Glutamatergic neuron (in vitro differentiated cells): Measurements from ENCODE around the gene GLYATL2. TPM values are rescaled to one million over a fixed set of nuclear protein-coding genes. Genes with fewer than 3 reads are reported as not detected.

ENCODE experiments used
- DNase-seq: peaks from one replicate; pipeline ENCODE4 v3.0.0; 2022
- H3K27ac Mint-ChIP-seq: one replicate; pipeline ENCODE4 v1.8.0; 2020; ENCODE audit warnings: mild to moderate bottlenecking, mixed read lengths, inconsistent platforms; ENCODE audit not compliant: unreplicated experiment
- H3K27me3 Mint-ChIP-seq: one replicate; pipeline ENCODE4 v1.8.0; 2020; ENCODE audit warnings: mild to moderate bottlenecking, moderate library complexity, mixed read lengths, inconsistent platforms; ENCODE audit not compliant: unreplicated experiment
- H3K36me3 Mint-ChIP-seq: one replicate; pipeline ENCODE4 v1.8.0; 2020; ENCODE audit warnings: mild to moderate bottlenecking, mixed read lengths, inconsistent platforms; ENCODE audit not compliant: unreplicated experiment
- H3K4me1 Mint-ChIP-seq: one replicate; pipeline ENCODE4 v1.8.0; 2020; ENCODE audit warnings: mild to moderate bottlenecking, low read depth, mixed read lengths, inconsistent platforms; ENCODE audit not compliant: unreplicated experiment
- H3K4me3 Mint-ChIP-seq: one replicate; pipeline ENCODE4 v1.8.0; 2020; ENCODE audit warnings: mild to moderate bottlenecking, mixed read lengths, inconsistent platforms; ENCODE audit not compliant: unreplicated experiment
- H3K9me3 Mint-ChIP-seq: one replicate; pipeline ENCODE4 v1.8.0; 2020; ENCODE audit warnings: mild to moderate bottlenecking, moderate library complexity, mixed read lengths, inconsistent platforms; ENCODE audit not compliant: unreplicated experiment
- total RNA-seq: library from RNA; stranded (reverse); fragmentation: NEBNext Ultra II Directional; extraction: Animal tissue kit (Norgen Biotek cat#: 25700); gene quantifications from one replicate; pipeline ENCODE4 v1.2.1, GENCODE V29; 2021; ENCODE audit not compliant: unreplicated experiment
- TF ChIP-seq, protein P1 (sequence below): fragments of 200-600 bp; sonication (generic); IDR thresholded peaks from one replicate; pipeline ENCODE4 v1.5.0; 2021; ENCODE audit not compliant: partially characterized antibody, unreplicated experiment

Gene GLYATL2
- total RNA-seq, 1 donor from 2014 or later, result 0.83 TPM

DNA sequence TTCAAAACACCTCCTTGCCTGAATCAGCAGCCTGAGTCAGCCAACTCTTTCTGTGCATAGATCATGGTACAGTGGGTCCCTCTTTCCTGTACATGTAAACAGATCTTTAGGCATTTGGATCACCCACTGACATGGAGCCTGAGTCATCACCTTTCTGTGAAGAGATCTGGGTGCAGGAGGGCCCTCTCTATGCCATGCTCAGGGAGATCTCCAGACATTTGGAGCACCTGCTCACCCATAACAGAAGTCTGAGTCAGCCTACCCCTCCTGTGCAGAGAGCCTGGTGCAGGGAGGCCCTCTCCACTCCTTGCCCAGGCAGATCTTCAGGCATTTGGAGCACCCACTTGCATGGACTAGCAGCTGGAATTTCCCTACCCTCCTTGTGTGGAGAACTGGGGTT, 56.6 kb downstream of the GLYATL2 start:
- H3K27me3 Mint-ChIP-seq, result no peaks in the 10 kb centered on the region
- no peak overlapping the region for H3K27ac Mint-ChIP-seq
- TF ChIP-seq, protein P1, sequence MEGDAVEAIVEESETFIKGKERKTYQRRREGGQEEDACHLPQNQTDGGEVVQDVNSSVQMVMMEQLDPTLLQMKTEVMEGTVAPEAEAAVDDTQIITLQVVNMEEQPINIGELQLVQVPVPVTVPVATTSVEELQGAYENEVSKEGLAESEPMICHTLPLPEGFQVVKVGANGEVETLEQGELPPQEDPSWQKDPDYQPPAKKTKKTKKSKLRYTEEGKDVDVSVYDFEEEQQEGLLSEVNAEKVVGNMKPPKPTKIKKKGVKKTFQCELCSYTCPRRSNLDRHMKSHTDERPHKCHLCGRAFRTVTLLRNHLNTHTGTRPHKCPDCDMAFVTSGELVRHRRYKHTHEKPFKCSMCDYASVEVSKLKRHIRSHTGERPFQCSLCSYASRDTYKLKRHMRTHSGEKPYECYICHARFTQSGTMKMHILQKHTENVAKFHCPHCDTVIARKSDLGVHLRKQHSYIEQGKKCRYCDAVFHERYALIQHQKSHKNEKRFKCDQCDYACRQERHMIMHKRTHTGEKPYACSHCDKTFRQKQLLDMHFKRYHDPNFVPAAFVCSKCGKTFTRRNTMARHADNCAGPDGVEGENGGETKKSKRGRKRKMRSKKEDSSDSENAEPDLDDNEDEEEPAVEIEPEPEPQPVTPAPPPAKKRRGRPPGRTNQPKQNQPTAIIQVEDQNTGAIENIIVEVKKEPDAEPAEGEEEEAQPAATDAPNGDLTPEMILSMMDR, result no peak
- peaks cover 2% of the 10 kb centered on the region for H3K9me3 Mint-ChIP-seq
- no peaks in the 10 kb centered on the region for H3K36me3 Mint-ChIP-seq
- no peak overlapping the region for H3K4me3 Mint-ChIP-seq
- no peaks in the 10 kb centered on the region for H3K4me1 Mint-ChIP-seq
- no peak for DNase-seq

GRCh38 chr11:58786693-58787092, 57.8 kb downstream of the GLYATL2 start:
- Mint-ChIP-seq H3K4me1 (no peaks in the 10 kb centered on the region), H3K36me3 (no peaks in the 10 kb centered on the region), H3K9me3 (peaks cover 2% of the 10 kb centered on the region), H3K4me3 (no peak overlapping the region), H3K27ac (no peak overlapping the region), H3K27me3 (no peaks in the 10 kb centered on the region)
- DNase-seq, result no peak
- TF ChIP-seq, protein P1, result no peak

DNA sequence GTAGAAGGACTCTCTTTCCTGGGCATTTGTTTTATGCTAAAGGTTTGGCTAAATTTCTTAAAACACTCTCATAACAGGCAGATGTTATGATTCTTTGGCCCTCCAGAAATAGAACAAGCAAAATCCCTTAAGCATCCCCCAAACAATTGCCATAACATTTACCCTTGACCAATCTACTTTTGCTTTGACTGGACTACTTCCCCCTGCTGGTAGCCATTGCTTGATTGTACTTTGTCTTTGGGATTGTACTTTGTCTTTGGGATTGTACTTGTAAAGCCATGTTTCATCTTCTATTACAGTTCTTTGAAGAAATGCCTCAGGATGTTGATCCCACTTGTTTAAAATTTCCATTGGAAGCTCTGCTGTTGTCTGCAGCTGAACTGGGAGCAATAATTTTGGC, 59.5 kb downstream of the GLYATL2 start:
- no peak overlapping the region for H3K4me3 Mint-ChIP-seq
- DNase-seq, result no peak
- H3K27ac Mint-ChIP-seq, result no peak overlapping the region
- TF ChIP-seq, protein P1, result no peak
- H3K27me3 Mint-ChIP-seq, result no peaks in the 10 kb centered on the region
- no peaks in the 10 kb centered on the region for H3K36me3 Mint-ChIP-seq
- H3K9me3 Mint-ChIP-seq, result no peaks in the 10 kb centered on the region
- no peaks in the 10 kb centered on the region for H3K4me1 Mint-ChIP-seq

Other genes starting within 250 kb of the GLYATL2 start
- gene CNTF, start 222.0 kb downstream of the GLYATL2 start, total RNA-seq, result 4.6 TPM
- not detected for gene GLYAT, start 112.8 kb downstream of the GLYATL2 start, total RNA-seq
- gene GLYATL1, start 94.8 kb upstream of the GLYATL2 start, total RNA-seq, result 0.42 TPM
- gene GLYATL1B, start 241.6 kb upstream of the GLYATL2 start, total RNA-seq, result not detected